ENCODE measurements around the gene DLG1.

DNA sequence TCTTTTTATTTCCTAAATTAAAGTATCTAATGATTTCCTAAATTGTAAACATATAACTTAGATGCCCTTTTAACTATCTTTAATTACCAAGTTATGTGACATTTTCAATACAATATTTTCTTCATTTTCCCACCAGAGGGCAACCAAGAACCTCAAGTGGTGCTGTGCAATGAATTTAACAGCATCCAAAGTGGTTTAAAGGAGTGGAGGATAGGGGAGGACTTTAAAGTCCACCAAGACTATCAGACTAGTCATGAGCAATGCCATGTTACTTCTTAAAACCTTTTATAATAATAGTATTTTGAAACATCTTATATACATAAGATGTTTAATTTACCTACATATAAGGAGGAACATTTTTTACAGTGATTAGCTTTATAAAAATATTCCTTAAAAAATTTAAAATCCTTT lies 74.4 kb downstream of the DLG1 start:
- TF ChIP-seq, protein P1, sequence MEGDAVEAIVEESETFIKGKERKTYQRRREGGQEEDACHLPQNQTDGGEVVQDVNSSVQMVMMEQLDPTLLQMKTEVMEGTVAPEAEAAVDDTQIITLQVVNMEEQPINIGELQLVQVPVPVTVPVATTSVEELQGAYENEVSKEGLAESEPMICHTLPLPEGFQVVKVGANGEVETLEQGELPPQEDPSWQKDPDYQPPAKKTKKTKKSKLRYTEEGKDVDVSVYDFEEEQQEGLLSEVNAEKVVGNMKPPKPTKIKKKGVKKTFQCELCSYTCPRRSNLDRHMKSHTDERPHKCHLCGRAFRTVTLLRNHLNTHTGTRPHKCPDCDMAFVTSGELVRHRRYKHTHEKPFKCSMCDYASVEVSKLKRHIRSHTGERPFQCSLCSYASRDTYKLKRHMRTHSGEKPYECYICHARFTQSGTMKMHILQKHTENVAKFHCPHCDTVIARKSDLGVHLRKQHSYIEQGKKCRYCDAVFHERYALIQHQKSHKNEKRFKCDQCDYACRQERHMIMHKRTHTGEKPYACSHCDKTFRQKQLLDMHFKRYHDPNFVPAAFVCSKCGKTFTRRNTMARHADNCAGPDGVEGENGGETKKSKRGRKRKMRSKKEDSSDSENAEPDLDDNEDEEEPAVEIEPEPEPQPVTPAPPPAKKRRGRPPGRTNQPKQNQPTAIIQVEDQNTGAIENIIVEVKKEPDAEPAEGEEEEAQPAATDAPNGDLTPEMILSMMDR (IDR thresholded peaks at IDR 0.05) = peak; percentile 28 to 66 (median 56)
- TF ChIP-seq POLR2A (IDR thresholded peaks at IDR 0.05) = no peak

Measured in adrenal gland (tissue), 5 donors.